ENCODE data around the gene BAIAP2. TPM values are rescaled to one million over a fixed set of nuclear protein-coding genes. Genes with fewer than 3 reads are reported as not detected.
A peak's percentile ranks its signal among the peaks of the same experiment; 100 is the strongest.
"Not testable (repeated sequence)": the region's sequence is repeated elsewhere in the genome, so short reads cannot be mapped to it uniquely, and the experiment has no call there.

Gene BAIAP2
- total RNA-seq, 4 donors from 2014 or later, result 7.3 to 36.1 (median 15.4) TPM

DNA sequence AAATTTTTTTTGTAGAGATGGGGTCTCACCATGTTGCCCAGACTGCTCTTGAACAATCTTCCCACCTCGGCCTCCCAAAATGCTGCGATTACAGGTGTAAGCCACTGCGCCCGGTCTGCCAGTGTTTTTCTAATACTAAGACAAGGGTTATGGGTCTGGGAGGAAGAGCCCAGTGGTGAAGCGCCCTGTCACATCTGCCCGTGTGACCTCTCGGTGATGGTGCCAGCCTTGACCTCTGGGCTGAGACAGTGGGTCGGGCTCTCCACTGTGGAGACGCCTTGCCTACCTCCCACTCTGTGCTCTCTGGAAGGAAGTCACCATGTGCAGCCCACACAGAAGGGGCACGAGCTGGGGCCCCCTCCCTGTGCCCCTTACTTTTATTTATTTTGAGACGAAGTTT lies 5.1 kb upstream of the BAIAP2 start:
- Histone ChIP-seq H3K36me3 (no peaks in the 10 kb centered on the region), H3K9me3 (no peaks in the 10 kb centered on the region), H3K27me3 (peaks cover 38 to 43% (median 41%) of the 10 kb centered on the region in 3 donors), H3K4me1 (peaks cover 22 to 34% of the 10 kb centered on the region in 2 donors), H3K27ac (no peak overlapping the region), H3K4me3 (no peak overlapping the region)
- DNase-seq, result no peak
- ATAC-seq, result no peak
- TF ChIP-seq POLR2A (IDR thresholded peaks at IDR 0.05), result no peak
- TF ChIP-seq, protein P1, sequence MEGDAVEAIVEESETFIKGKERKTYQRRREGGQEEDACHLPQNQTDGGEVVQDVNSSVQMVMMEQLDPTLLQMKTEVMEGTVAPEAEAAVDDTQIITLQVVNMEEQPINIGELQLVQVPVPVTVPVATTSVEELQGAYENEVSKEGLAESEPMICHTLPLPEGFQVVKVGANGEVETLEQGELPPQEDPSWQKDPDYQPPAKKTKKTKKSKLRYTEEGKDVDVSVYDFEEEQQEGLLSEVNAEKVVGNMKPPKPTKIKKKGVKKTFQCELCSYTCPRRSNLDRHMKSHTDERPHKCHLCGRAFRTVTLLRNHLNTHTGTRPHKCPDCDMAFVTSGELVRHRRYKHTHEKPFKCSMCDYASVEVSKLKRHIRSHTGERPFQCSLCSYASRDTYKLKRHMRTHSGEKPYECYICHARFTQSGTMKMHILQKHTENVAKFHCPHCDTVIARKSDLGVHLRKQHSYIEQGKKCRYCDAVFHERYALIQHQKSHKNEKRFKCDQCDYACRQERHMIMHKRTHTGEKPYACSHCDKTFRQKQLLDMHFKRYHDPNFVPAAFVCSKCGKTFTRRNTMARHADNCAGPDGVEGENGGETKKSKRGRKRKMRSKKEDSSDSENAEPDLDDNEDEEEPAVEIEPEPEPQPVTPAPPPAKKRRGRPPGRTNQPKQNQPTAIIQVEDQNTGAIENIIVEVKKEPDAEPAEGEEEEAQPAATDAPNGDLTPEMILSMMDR (IDR thresholded peaks at IDR 0.05 in 4 of 5, conservative IDR thresholded peaks at IDR 0.05 in 1 of 5), result no peak
- in situ Hi-C loops (cut with MboI; ENCODE audit: low sequenced_read_pairs in 4 of 4) (loop anchor here in 1 of 4 donors (10.0 kb wide), 1 partner anchor 65 kb away; no protein-coding TSS in a partner anchor), intact Hi-C loops (cut with DNase I; ENCODE audit: low total_unique reads) (loop anchor here (10.0 kb wide), 1 partner anchor 195 kb away; the partner anchor contains the start of gene CEP131)

DNA sequence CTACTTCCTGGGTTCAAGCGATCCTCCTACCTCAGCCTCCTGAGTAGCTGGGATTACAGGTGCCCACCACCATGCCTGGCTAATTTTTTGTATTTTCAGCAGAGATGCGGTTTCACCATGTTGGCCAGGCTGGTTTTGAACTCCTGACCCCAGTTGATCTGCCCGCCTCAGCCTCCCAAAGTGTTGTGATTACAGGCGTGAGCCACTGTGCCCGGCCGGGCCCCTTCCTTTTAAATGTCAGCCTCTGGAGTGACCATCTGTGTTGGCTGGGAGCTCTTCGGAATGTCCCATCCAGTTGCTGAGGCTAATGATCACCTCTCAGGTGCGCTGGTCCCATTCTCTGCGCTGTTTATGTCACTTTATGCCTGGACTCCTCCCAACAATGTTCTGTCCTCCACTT lies 4.6 kb upstream of the BAIAP2 start:
- in situ Hi-C loops (cut with MboI; ENCODE audit: low sequenced_read_pairs in 4 of 4); DNase-seq: not testable (repeated sequence)
- intact Hi-C loops (cut with DNase I; ENCODE audit: low total_unique reads), result loop anchor here (10.0 kb wide), 1 partner anchor 194 kb away; the partner anchor contains the start of gene CEP131

DNA sequence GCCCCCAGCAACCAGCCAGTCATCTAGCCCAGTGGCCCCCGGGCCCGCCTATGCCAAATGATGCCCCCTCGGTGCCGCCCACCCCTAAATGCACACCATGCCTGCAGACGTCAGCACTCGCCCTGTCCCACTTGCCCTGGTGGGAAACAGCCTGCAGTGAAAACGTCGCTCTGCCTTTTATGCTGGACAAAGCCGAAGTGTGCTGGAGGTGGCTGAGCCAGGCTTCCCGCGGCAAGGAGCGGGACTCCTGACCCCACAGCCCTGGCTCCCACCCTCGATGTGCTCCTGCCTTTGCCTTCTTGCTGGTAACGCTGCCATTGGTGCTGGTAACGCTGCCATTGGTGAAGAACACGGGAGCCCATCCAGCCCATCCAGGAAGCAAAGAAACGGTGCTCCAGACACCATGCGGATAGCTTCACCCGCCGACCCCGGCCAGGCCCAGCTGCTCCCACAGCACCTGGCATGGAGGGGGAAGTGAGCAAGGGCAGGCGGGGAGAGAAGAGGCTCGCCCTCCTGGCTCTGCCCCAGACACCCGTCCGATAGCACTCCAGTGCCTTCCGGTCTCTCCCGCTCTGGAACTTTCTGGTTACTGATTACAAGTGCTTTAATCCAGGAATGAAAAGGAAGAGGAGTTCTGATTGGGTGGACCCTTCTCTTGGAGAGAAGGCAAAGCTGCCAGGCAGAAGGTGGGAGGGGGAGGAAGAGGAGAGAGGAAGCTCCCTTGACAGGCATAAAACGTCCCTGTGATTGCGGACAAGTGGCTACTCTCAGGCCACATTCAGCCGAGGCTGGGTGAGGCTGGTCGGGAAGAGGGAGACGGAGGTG lies 4.0 kb upstream of the BAIAP2 start:
- no peak for DNase-seq
- H3K4me1 ChIP-seq, result peaks cover 13 to 23% of the 10 kb centered on the region in 2 donors

More for the DNA sequence above, 4.6 kb upstream of the BAIAP2 start:
- H3K27me3 ChIP-seq, result peaks cover 35 to 41% (median 38%) of the 10 kb centered on the region in 3 donors
- not testable (repeated sequence) for ATAC-seq, H3K4me3 ChIP-seq, H3K9me3 ChIP-seq, H3K36me3 ChIP-seq, H3K27ac ChIP-seq
- H3K4me1 ChIP-seq, result peaks cover 18 to 30% of the 10 kb centered on the region in 2 donors

DNA sequence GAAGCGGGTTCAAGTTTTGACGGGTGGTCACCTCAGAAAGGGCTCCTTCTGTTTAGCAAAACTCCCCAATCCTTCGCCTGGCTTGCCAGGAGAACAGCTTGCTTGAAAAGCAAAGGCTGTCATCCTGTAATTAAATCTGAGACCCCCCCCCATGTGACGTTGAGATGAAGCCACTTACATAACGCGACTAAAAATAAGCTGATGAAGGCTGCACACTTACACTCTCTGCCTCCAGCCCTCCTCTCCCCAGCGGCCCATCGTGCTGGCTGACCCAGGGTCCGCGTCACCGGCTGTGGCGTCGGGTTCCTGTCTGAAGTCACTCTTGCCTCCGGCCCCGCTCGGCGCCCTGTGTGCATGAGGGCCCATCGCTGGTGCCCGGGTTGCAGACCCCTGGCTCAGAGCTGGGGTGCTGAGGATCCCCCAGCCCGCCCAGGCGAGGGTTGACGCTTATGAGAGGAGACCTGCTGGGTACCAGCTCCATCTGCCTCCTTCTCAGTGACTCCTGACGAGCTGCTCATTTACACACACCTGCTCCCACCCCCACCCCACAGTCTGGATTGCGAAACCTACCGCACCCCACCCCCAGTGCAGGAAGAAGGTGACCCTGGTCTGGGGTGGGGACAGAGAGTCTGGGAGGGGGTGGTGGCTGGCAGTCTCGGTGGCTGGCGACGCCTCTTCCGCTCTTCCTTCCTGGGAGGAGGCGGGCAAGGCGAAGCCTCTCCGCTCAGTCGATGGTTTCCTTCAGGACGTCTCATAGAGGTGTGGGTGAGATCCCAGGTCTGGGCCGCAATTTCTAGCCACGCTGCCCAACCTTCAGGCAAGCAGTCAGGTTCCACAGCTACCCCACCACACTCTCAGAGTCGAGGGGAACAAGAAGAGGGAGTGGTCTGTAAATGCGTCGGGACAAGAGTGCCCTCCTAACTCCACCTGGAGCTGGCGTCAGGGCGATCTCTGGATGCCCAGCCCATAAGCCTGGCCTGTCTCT lies 3.1 kb upstream of the BAIAP2 start:
- TF ChIP-seq, protein P1 (IDR thresholded peaks at IDR 0.05 in 4 of 5, conservative IDR thresholded peaks at IDR 0.05 in 1 of 5), result no peak
- TF ChIP-seq POLR2A (IDR thresholded peaks at IDR 0.05), result no peak
- Histone ChIP-seq H3K4me1 (peaks cover 7 to 14% of the 10 kb centered on the region in 2 donors), H3K9me3 (no peaks in the 10 kb centered on the region), H3K4me3 (no peak overlapping the region), H3K36me3 (no peaks in the 10 kb centered on the region), H3K27me3 (peaks cover 23 to 27% (median 23%) of the 10 kb centered on the region in 3 donors), H3K27ac (peak overlapping the region in 1 of 4 donors; percentile 13)
- DNase-seq (no peak), ATAC-seq (no peak)
- intact Hi-C loops (cut with DNase I; ENCODE audit: low total_unique reads) (loop anchor here (10.0 kb wide), 1 partner anchor 193 kb away; the partner anchor contains the start of gene CEP131), in situ Hi-C loops (cut with MboI; ENCODE audit: low sequenced_read_pairs in 4 of 4) (no loop called here)

More for the DNA sequence above, 4.0 kb upstream of the BAIAP2 start:
- Histone ChIP-seq H3K27ac (peak overlapping the region in 1 of 4 donors; percentile 13), H3K4me3 (no peak overlapping the region), H3K27me3 (peaks cover 32 to 37% (median 32%) of the 10 kb centered on the region in 3 donors), H3K36me3 (no peaks in the 10 kb centered on the region), H3K9me3 (no peaks in the 10 kb centered on the region)
- in situ Hi-C loops (cut with MboI; ENCODE audit: low sequenced_read_pairs in 4 of 4) (no loop called here), intact Hi-C loops (cut with DNase I; ENCODE audit: low total_unique reads) (loop anchor here (10.0 kb wide), 1 partner anchor 194 kb away; the partner anchor contains the start of gene CEP131)
- TF ChIP-seq POLR2A (IDR thresholded peaks at IDR 0.05), result no peak
- TF ChIP-seq, protein P1 (IDR thresholded peaks at IDR 0.05 in 4 of 5, conservative IDR thresholded peaks at IDR 0.05 in 1 of 5), result no peak
- no peak for ATAC-seq

Data from gastrocnemius medialis (tissue), 4 donors.